ENCODE measurements around the gene ATP8A2.

ATP8A2 gene

DNA sequence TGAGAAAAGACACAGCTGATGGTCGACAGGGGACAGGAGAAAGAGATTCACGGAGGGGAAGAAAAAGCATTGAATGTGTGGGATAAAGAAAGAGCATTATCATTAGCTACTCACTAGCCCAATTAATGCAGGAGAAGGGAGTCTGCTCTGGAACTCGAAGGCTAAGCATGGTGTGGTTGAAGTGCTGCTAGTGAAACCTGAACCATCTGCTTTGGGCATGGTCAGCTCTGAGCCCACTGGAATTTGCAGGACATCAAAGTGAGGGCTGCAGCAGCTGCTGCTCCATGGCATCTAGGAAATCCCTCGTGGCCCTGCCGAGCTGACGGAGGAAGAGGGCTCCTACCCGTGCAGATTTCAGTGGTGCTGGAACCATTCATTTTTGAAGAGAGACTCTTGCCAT, 320.3 kb downstream of the ATP8A2 start:
- Histone ChIP-seq H3K36me3 (ENCODE audit: control insufficient read depth, insufficient read depth, low read length) (no peaks in the 10 kb centered on the region), H3K9me3 (ENCODE audit: control insufficient read depth, low read length) (no peaks in the 10 kb centered on the region), H3K9ac (no peak overlapping the region), H3K4me2 (ENCODE audit: low read length) (no peak overlapping the region), H2AFZ (no peak overlapping the region), H3K27ac (no peak overlapping the region), H3K4me3 (ENCODE audit: low read depth, low read length) (no peak overlapping the region), H3K79me2 (no peaks in the 10 kb centered on the region), H3K27me3 (ENCODE audit: control insufficient read depth, insufficient read depth, low read length) (no peaks in the 10 kb centered on the region), H3K4me1 (no peaks in the 10 kb centered on the region)
- TF ChIP-seq, protein P1, sequence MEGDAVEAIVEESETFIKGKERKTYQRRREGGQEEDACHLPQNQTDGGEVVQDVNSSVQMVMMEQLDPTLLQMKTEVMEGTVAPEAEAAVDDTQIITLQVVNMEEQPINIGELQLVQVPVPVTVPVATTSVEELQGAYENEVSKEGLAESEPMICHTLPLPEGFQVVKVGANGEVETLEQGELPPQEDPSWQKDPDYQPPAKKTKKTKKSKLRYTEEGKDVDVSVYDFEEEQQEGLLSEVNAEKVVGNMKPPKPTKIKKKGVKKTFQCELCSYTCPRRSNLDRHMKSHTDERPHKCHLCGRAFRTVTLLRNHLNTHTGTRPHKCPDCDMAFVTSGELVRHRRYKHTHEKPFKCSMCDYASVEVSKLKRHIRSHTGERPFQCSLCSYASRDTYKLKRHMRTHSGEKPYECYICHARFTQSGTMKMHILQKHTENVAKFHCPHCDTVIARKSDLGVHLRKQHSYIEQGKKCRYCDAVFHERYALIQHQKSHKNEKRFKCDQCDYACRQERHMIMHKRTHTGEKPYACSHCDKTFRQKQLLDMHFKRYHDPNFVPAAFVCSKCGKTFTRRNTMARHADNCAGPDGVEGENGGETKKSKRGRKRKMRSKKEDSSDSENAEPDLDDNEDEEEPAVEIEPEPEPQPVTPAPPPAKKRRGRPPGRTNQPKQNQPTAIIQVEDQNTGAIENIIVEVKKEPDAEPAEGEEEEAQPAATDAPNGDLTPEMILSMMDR (IDR thresholded peaks at IDR 0.05): no peak

GRCh38 chr13:25699056-25699455, 327.3 kb downstream of the ATP8A2 start:
- H3K79me2 ChIP-seq: no peaks in the 10 kb centered on the region
- H3K27ac ChIP-seq: no peak overlapping the region
- no peak overlapping the region for H3K4me3 ChIP-seq (ENCODE audit: low read depth, low read length)
- no peak overlapping the region for H3K4me2 ChIP-seq (ENCODE audit: low read length)
- no peaks in the 10 kb centered on the region for H3K4me1 ChIP-seq
- H2AFZ ChIP-seq: no peak overlapping the region
- H3K27me3 ChIP-seq (ENCODE audit: control insufficient read depth, insufficient read depth, low read length): no peaks in the 10 kb centered on the region
- H3K9ac ChIP-seq: no peak overlapping the region
- H3K9me3 ChIP-seq (ENCODE audit: control insufficient read depth, low read length): no peaks in the 10 kb centered on the region
- TF ChIP-seq, protein P1 (IDR thresholded peaks at IDR 0.05): no peak
- no peaks in the 10 kb centered on the region for H3K36me3 ChIP-seq (ENCODE audit: control insufficient read depth, insufficient read depth, low read length)

GRCh38 chr13:25699600-25699999, 327.8 kb downstream of the ATP8A2 start:
- H2AFZ ChIP-seq: no peak overlapping the region
- no peaks in the 10 kb centered on the region for H3K4me1 ChIP-seq
- no peaks in the 10 kb centered on the region for H3K36me3 ChIP-seq (ENCODE audit: control insufficient read depth, insufficient read depth, low read length)
- H3K4me3 ChIP-seq (ENCODE audit: low read depth, low read length): no peak overlapping the region
- no peaks in the 10 kb centered on the region for H3K27me3 ChIP-seq (ENCODE audit: control insufficient read depth, insufficient read depth, low read length)
- TF ChIP-seq, protein P1 (IDR thresholded peaks at IDR 0.05): no peak
- no peaks in the 10 kb centered on the region for H3K9me3 ChIP-seq (ENCODE audit: control insufficient read depth, low read length)
- H3K27ac ChIP-seq: no peak overlapping the region
- H3K4me2 ChIP-seq (ENCODE audit: low read length): no peak overlapping the region
- H3K79me2 ChIP-seq: no peaks in the 10 kb centered on the region
- H3K9ac ChIP-seq: no peak overlapping the region

DNA sequence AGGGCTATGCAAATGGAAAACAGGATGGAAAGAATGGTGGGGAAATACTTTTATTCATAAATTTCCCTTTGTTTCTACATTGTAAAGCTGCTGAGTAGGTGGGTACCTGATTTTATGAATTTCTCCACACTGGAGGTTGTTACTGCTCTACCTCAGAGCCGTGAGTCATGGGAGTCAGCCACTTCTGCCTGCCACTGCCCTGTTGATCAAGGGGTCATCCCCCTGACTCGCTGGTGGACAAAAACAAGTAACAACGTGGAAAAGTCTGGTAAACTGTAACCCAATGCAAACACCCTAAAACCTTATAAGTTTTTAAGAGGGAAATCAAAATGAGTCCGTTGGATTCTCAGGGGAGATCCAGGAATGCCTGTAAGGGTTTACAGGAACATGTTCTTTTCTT, 329.5 kb downstream of the ATP8A2 start:
- H2AFZ ChIP-seq: no peak overlapping the region
- H3K4me1 ChIP-seq: no peaks in the 10 kb centered on the region
- TF ChIP-seq, protein P1 (IDR thresholded peaks at IDR 0.05): no peak
- no peak overlapping the region for H3K27ac ChIP-seq
- H3K27me3 ChIP-seq (ENCODE audit: control insufficient read depth, insufficient read depth, low read length): no peaks in the 10 kb centered on the region
- no peak overlapping the region for H3K9ac ChIP-seq
- H3K36me3 ChIP-seq (ENCODE audit: control insufficient read depth, insufficient read depth, low read length): no peaks in the 10 kb centered on the region
- no peak overlapping the region for H3K4me2 ChIP-seq (ENCODE audit: low read length)
- no peaks in the 10 kb centered on the region for H3K9me3 ChIP-seq (ENCODE audit: control insufficient read depth, low read length)
- H3K79me2 ChIP-seq: no peaks in the 10 kb centered on the region
- no peak overlapping the region for H3K4me3 ChIP-seq (ENCODE audit: low read depth, low read length)

DNA sequence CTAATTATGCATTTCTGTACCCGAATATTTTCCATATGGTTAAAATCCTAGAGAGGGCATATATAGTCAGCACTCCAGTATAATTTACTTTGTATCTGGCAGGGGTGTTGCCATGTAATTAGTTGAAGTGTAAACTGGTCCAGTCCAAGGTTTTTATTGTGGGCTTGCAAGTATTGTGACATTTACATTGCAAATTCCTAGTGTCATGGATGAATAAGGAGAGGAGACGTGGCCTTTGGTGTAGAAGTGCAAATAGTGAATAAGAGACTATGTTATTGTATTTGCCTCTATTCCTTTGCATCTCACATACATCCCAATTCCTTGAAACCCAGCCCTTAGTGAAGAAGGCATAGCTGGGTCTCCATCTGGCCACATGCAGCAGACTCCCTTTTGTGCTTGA, 330.6 kb downstream of the ATP8A2 start:
- Histone ChIP-seq H3K79me2 (no peaks in the 10 kb centered on the region), H3K4me3 (ENCODE audit: low read depth, low read length) (no peak overlapping the region), H3K27me3 (ENCODE audit: control insufficient read depth, insufficient read depth, low read length) (no peaks in the 10 kb centered on the region), H3K9ac (no peak overlapping the region), H3K4me1 (no peaks in the 10 kb centered on the region), H2AFZ (no peak overlapping the region), H3K36me3 (ENCODE audit: control insufficient read depth, insufficient read depth, low read length) (no peaks in the 10 kb centered on the region), H3K27ac (no peak overlapping the region), H3K9me3 (ENCODE audit: control insufficient read depth, low read length) (no peaks in the 10 kb centered on the region), H3K4me2 (ENCODE audit: low read length) (no peak overlapping the region)
- TF ChIP-seq, protein P1 (IDR thresholded peaks at IDR 0.05): no peak

All from parathyroid adenoma (tissue), 2 donors.